ENCODE measurements around the gene ZNF540. TPM values are rescaled to one million over a fixed set of nuclear protein-coding genes. Genes with fewer than 3 reads are reported as not detected.

Gene ZNF540
- total and polyA plus RNA-seq, 10 of the 15 experiments (the other 5 are each of a cell fraction or from before 2014, with no cell fraction given) = 0.17 to 2.3 (median 0.43) TPM

- TF ChIP-seq CTCF (IDR thresholded peaks at IDR 0.05 in 2 of 3, conservative IDR thresholded peaks at IDR 0.05 in 1 of 3; ENCODE audit: control insufficient read depth in 2 of 3, extremely low read depth in 1 of 3, insufficient read depth in 1 of 3, low read depth in 3 of 3, low read length in 3 of 3) = 0 out of 6 replicates have a peak, but pooled peaks of 1 of the 3 experiments have one; percentile 1
Measured at GRCh38 chr19:37654629-37655300, 60.1 kb downstream of the ZNF540 start (continued).

GRCh38 chr19:37655301-37655688 lies 60.6 kb downstream of the ZNF540 start, which contains the start of gene ZFP30:
Gene ZFP30, minus strand, starts transcription at chr19:37655465. Its CDS starts 7,643 bp downstream, at chr19:37647822.
- Histone ChIP-seq H3K4me3 (peak within 1 kb of the TSS; percentile 80), H3K4me1 (ENCODE audit: control insufficient read depth, insufficient read depth, low read length) (no peaks in the 10 kb centered on the region), H3K27me3 (replicated peaks in 1 of 2; ENCODE audit: control insufficient read depth in 2 of 2, insufficient read depth in 2 of 2, low read length in 1 of 2) (no peaks in the 10 kb centered on the region), H3K27ac (ENCODE audit: control insufficient read depth, insufficient read depth) (peak within 1 kb of the TSS; percentile 85), H3K9me3 (replicated peaks; ENCODE audit: control insufficient read depth, insufficient read depth, low read length) (peaks cover 6% of the 10 kb centered on the region), H3K9ac (ENCODE audit: control insufficient read depth, insufficient read depth, low read length) (peak within 1 kb of the TSS; percentile 89), H3K4me2 (ENCODE audit: control insufficient read depth, insufficient read depth) (peak within 1 kb of the TSS; percentile 75), H3K79me2 (ENCODE audit: control insufficient read depth, insufficient read depth, low read length) (peaks cover 26% of the 10 kb centered on the region), H2AFZ (ENCODE audit: control insufficient read depth, low read depth, low read length) (peak within 1 kb of the TSS; percentile 84), H3K36me3 (ENCODE audit: control insufficient read depth in 2 of 2, insufficient read depth in 2 of 2, low read length in 1 of 2) (peaks cover 0 to 4% of the 10 kb centered on the region in 2 experiments; a peak in 1 of 4 replicates), H4K20me1 (ENCODE audit: control insufficient read depth, insufficient read depth) (no peaks in the 10 kb centered on the region)
- WGBS (ENCODE audit: insufficient coverage, insufficient replicate concordance, low lambda C conversion rate, missing lambda C conversion rate) = 2% methylated on average over 22 of the region's 34 CpGs
- peak; percentile 33 for DNase-seq (ENCODE audit: low read depth, low spot score)
- ATAC-seq = peak; percentile 87
- in situ Hi-C loops (cut with MboI) (loop anchor here (10.0 kb wide), 1 partner anchor 340 kb away; no protein-coding TSS in a partner anchor), intact Hi-C loops (cut with micrococcal nuclease; ENCODE audit: unreplicated experiment) (loop anchor here (1.0 to 5.0 kb wide), 2 partner anchors 188 to 438 kb away; partner anchors contain the start of genes ZNF569 and ZNF570)
- BruUV-seq (replicated peaks) = no TSS peak
- POLR2A ChIA-PET = no interaction called here
- CTCF ChIA-PET = no interaction called here
- SMC1A ChIA-PET (ENCODE audit: uncharacterized antibody, unreplicated experiment) = no interaction called here
- FAIRE-seq = no peak
- RAD21 ChIA-PET (ENCODE audit: unreplicated experiment) = interaction anchor here (1.0 kb wide), 1 partner anchor 247 kb away, joined by 3 read pairs; no protein-coding TSS in a partner anchor
- 0 out of 2 replicates have a peak, but pooled peaks have one; percentile 2 for TF ChIP-seq HDAC2 (IDR thresholded peaks at IDR 0.05)
- 0 out of 2 replicates have a peak, but pooled peaks have one; percentile 12 for TF ChIP-seq ASH2L (IDR thresholded peaks at IDR 0.05; ENCODE audit: borderline replicate concordance, low read depth)
- TF ChIP-seq NRF1 (conservative IDR thresholded peaks at IDR 0.05; ENCODE audit: low read depth, low read length) = peak; percentile 53
- no peak for TF ChIP-seq BHLHE40 (IDR thresholded peaks at IDR 0.05; ENCODE audit: borderline replicate concordance in 1 of 2, low read depth in 2 of 2, low read length in 1 of 2)
- TF ChIP-seq RB1 (IDR thresholded peaks at IDR 0.05; ENCODE audit: borderline replicate concordance) = peak; percentile 30; the same call in 1 of the 2 replicates
- 0 out of 2 replicates have a peak, but pooled peaks have one; percentile 0 for TF ChIP-seq CREM (IDR thresholded peaks at IDR 0.05; ENCODE audit: low read depth)
- TF ChIP-seq TCF3 (IDR thresholded peaks at IDR 0.05; ENCODE audit: borderline replicate concordance, insufficient read depth, low read depth, low read length) = 0 out of 2 replicates have a peak, but pooled peaks have one; percentile 48
- no peak for TF ChIP-seq E2F8 (IDR thresholded peaks at IDR 0.05; ENCODE audit: low read depth, partially characterized antibody)
- no peak for TF ChIP-seq PBX3 (IDR thresholded peaks at IDR 0.05; ENCODE audit: insufficient replicate concordance, low read depth, low read length)
- TF ChIP-seq BRCA1 (IDR thresholded peaks at IDR 0.05; ENCODE audit: low read depth, low read length) = no peak
- TF ChIP-seq POLR2A (IDR thresholded peaks at IDR 0.05; ENCODE audit: low read depth, low read length) = peak; percentile 81; the same call in 1 of the 2 replicates
- no peak; the same call in 1 of the 2 replicates for TF ChIP-seq TAF1 (IDR thresholded peaks at IDR 0.05; ENCODE audit: borderline replicate concordance, low read depth, low read length)
- 0 out of 2 replicates have a peak, but pooled peaks have one; percentile 18 for TF ChIP-seq YY1 (IDR thresholded peaks at IDR 0.05; ENCODE audit: low read depth, low read length)
- TF ChIP-seq EGR1 (IDR thresholded peaks at IDR 0.05; ENCODE audit: borderline replicate concordance in 1 of 2, low read depth in 2 of 2, low read length in 2 of 2) = 0 out of 3 replicates have a peak, but pooled peaks of 1 of the 2 experiments have one; percentile 24

Measured in GM12878 (cell line).